ENCODE results near the gene POLR1E.

DNA sequence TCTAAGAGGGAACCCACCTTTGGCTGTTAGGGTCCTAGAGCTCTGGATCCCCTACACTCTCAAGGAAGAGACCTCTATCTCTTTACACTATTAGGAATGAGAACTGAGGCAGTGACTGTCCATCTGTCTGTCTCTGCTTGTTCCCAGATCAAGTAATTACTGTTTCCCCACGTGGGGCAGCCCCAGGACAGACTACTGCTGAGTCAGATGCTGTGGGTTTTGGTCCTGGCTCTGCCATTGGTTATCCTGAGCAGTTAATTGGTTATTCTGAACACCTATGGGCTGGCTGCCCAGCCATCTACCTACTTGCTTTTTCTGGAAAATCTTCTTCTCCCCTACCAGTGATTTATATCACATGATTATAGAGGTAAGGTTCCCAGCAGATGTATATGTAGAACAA lies 57.1 kb downstream of the POLR1E start:
- TF ChIP-seq POLR2AphosphoS5 (IDR thresholded peaks at IDR 0.05; ENCODE audit: low read depth), result no peak
- TF ChIP-seq, protein P1, sequence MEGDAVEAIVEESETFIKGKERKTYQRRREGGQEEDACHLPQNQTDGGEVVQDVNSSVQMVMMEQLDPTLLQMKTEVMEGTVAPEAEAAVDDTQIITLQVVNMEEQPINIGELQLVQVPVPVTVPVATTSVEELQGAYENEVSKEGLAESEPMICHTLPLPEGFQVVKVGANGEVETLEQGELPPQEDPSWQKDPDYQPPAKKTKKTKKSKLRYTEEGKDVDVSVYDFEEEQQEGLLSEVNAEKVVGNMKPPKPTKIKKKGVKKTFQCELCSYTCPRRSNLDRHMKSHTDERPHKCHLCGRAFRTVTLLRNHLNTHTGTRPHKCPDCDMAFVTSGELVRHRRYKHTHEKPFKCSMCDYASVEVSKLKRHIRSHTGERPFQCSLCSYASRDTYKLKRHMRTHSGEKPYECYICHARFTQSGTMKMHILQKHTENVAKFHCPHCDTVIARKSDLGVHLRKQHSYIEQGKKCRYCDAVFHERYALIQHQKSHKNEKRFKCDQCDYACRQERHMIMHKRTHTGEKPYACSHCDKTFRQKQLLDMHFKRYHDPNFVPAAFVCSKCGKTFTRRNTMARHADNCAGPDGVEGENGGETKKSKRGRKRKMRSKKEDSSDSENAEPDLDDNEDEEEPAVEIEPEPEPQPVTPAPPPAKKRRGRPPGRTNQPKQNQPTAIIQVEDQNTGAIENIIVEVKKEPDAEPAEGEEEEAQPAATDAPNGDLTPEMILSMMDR (IDR thresholded peaks at IDR 0.05; ENCODE audit: insufficient read depth, low read length), result no peak
- TF ChIP-seq SPI1 (IDR thresholded peaks at IDR 0.05; ENCODE audit: borderline replicate concordance, low read depth), result no peak
- no peak for TF ChIP-seq GABPA (IDR thresholded peaks at IDR 0.05; ENCODE audit: low read depth)

Measured in HL-60 (cell line).